ENCODE data around the gene EIF3A.
"Not testable (repeated sequence)": the region's sequence is repeated elsewhere in the genome, so short reads cannot be mapped to it uniquely, and the experiment has no call there.

The EIF3A gene

GRCh38 chr10:119080521-119081259 is at the start of gene EIF3A:
EIF3A (minus strand) TSS chr10:119080817; CDS start chr10:119080676, 141 bp downstream.
- DNase-seq: peak; percentile 74

- DNase-seq: no peak
Measured at GRCh38 chr10:119129721-119130120, 49.1 kb upstream of the EIF3A start.

GRCh38 chr10:119125942-119126341 is 45.3 kb upstream of the EIF3A start:
- DNase-seq: no peak

GRCh38 chr10:119120875-119121274 is 40.3 kb upstream of the EIF3A start:
- no peak for DNase-seq

GRCh38 chr10:119120413-119120867 is 39.8 kb upstream of the EIF3A start:
- no peak for DNase-seq

GRCh38 chr10:119119400-119119799 is 38.8 kb upstream of the EIF3A start:
- no peak for DNase-seq

- DNase-seq: no peak
Measured at GRCh38 chr10:119118231-119118630, 37.6 kb upstream of the EIF3A start.

GRCh38 chr10:119116326-119116951 is 35.8 kb upstream of the EIF3A start:
- no peak for DNase-seq

GRCh38 chr10:119115926-119116325 is 35.3 kb upstream of the EIF3A start:
- DNase-seq: no peak

- DNase-seq: no peak
Measured at GRCh38 chr10:119113751-119114732, 33.4 kb upstream of the EIF3A start.

GRCh38 chr10:119112056-119112455 is 31.4 kb upstream of the EIF3A start:
- no peak for DNase-seq

GRCh38 chr10:119107771-119108170 is 27.2 kb upstream of the EIF3A start:
- DNase-seq: not testable (repeated sequence)

- not testable (repeated sequence) for DNase-seq
Measured at GRCh38 chr10:119107106-119107505, 26.5 kb upstream of the EIF3A start.

- not testable (repeated sequence) for DNase-seq
Measured at GRCh38 chr10:119105899-119106298, 25.3 kb upstream of the EIF3A start.

- no peak for DNase-seq
Measured at GRCh38 chr10:119105155-119105554, 24.5 kb upstream of the EIF3A start.

GRCh38 chr10:119104654-119105015 is 24.0 kb upstream of the EIF3A start:
- no peak for DNase-seq

- peak; percentile 30 for DNase-seq
Measured at GRCh38 chr10:119103903-119104653, 23.5 kb upstream of the EIF3A start, which contains the start of gene DENND10. DENND10 (plus strand) TSS chr10:119104113; CDS start chr10:119104143, 30 bp downstream.

- DNase-seq: no peak
Measured at GRCh38 chr10:119103241-119103902, 22.8 kb upstream of the EIF3A start.

GRCh38 chr10:119101366-119102098 is 20.9 kb upstream of the EIF3A start:
- DNase-seq: peak; percentile 34

- no peak for DNase-seq
Measured at GRCh38 chr10:119100434-119101238, 20.0 kb upstream of the EIF3A start.
